ENCODE data around the gene PSG6.
"Not testable (repeated sequence)": the region's sequence is repeated elsewhere in the genome, so short reads cannot be mapped to it uniquely, and the experiment has no call there.

- not testable (repeated sequence) for TF ChIP-seq EZH2 (IDR thresholded peaks at IDR 0.05; ENCODE audit: borderline replicate concordance, low read length); CTCF (conservative IDR thresholded peaks at IDR 0.05 in 1 of 2, IDR thresholded peaks at IDR 0.05 in 1 of 2; ENCODE audit: extremely low read depth in 1 of 2, insufficient read depth in 1 of 2, low read depth in 1 of 2, low read length in 2 of 2)
These were observed 16.5 kb upstream of the PSG6 start for GRCh38 chr19:42934183-42934582.

All from mammary epithelial cell (primary cell).